Measurements from ENCODE around the gene SIN3A. TPM values are rescaled to one million over a fixed set of nuclear protein-coding genes. Genes with fewer than 3 reads are reported as not detected.
A peak's percentile ranks its signal among the peaks of the same experiment; 100 is the strongest.

Gene SIN3A
- total RNA-seq, 1 experiment from 2014 or later = 107 TPM

- in situ Hi-C loops (cut with HindIII; ENCODE audit: low pct_unique_long_range_greater_than_20kb, low sequenced_read_pairs) (no loop called here), intact Hi-C loops (cut with micrococcal nuclease; ENCODE audit: unreplicated experiment) (no loop called here)
- BruUV-seq (replicated peaks) = no TSS peak
- peak within 1 kb of the TSS; percentile 74 to 91 for H3K4me3 ChIP-seq (ENCODE audit: low read depth in 2 of 2, low read length in 2 of 2)
- peaks cover 15% of the 10 kb centered on the region for H3K4me1 ChIP-seq (ENCODE audit: control insufficient read depth, insufficient read depth, low read length)
- peak; percentile 84 for DNase-seq (ENCODE audit: low read depth, low spot score)
- CTCF ChIA-PET = interaction anchor here (0.5 to 1.1 kb wide), 13 partner anchors 20 to 451 kb away, joined by 3 to 10 read pairs (median 3); partner anchors contain the start of gene SNX33
- peaks cover 20% of the 10 kb centered on the region for H3K36me3 ChIP-seq (ENCODE audit: control insufficient read depth, insufficient read depth, low read length)
- ATAC-seq = peak; percentile 96
- H3K27ac ChIP-seq (ENCODE audit: low read length) = peak within 1 kb of the TSS; percentile 93
- no peaks in the 10 kb centered on the region for H3K27me3 ChIP-seq (ENCODE audit: control insufficient read depth, insufficient read depth, low read length)
- POLR2A ChIA-PET = interaction anchor here (0.6 to 1.3 kb wide), 5 partner anchors 84 to 324 kb away, joined by 3 to 7 read pairs (median 4); partner anchors contain the start of gene SIN3A
- TF ChIP-seq REST (IDR thresholded peaks at IDR 0.05; ENCODE audit: insufficient read depth in 1 of 2, low read depth in 2 of 2, low read length in 1 of 2) (no peak), TCF7L2 (IDR thresholded peaks at IDR 0.05; ENCODE audit: low read depth, low read length) (peak; percentile 66), SIN3A (IDR thresholded peaks at IDR 0.05; ENCODE audit: borderline replicate concordance, insufficient read depth, low read depth, low read length) (no peak; the same call in 1 of the 2 replicates), POLR2AphosphoS5 (IDR thresholded peaks at IDR 0.05; ENCODE audit: low read depth, low read length) (peak; percentile 97)
- TF ChIP-seq, protein P1, sequence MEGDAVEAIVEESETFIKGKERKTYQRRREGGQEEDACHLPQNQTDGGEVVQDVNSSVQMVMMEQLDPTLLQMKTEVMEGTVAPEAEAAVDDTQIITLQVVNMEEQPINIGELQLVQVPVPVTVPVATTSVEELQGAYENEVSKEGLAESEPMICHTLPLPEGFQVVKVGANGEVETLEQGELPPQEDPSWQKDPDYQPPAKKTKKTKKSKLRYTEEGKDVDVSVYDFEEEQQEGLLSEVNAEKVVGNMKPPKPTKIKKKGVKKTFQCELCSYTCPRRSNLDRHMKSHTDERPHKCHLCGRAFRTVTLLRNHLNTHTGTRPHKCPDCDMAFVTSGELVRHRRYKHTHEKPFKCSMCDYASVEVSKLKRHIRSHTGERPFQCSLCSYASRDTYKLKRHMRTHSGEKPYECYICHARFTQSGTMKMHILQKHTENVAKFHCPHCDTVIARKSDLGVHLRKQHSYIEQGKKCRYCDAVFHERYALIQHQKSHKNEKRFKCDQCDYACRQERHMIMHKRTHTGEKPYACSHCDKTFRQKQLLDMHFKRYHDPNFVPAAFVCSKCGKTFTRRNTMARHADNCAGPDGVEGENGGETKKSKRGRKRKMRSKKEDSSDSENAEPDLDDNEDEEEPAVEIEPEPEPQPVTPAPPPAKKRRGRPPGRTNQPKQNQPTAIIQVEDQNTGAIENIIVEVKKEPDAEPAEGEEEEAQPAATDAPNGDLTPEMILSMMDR (IDR thresholded peaks at IDR 0.05) = peak; percentile 93
- H3K9me3 ChIP-seq (ENCODE audit: control insufficient read depth, insufficient read depth, low read depth, low read length) = no peaks in the 10 kb centered on the region
These were observed 83.4 kb downstream of the SIN3A start, which contains the start of gene MAN2C1 for GRCh38 chr15:75367913-75368688. MAN2C1 (minus strand) TSS chr15:75368607; CDS start chr15:75368583, 24 bp downstream.

- H3K4me1 ChIP-seq (ENCODE audit: control insufficient read depth, insufficient read depth, low read length) = peaks cover 15% of the 10 kb centered on the region
- CTCF ChIA-PET = interaction anchor here (0.5 to 1.1 kb wide), 9 partner anchors 21 to 428 kb away, joined by 3 to 10 read pairs (median 3); partner anchors contain the start of gene SNX33
- no peaks in the 10 kb centered on the region for H3K9me3 ChIP-seq (ENCODE audit: control insufficient read depth, insufficient read depth, low read depth, low read length)
- intact Hi-C loops (cut with micrococcal nuclease; ENCODE audit: unreplicated experiment) = no loop called here
- peaks cover 17% of the 10 kb centered on the region for H3K36me3 ChIP-seq (ENCODE audit: control insufficient read depth, insufficient read depth, low read length)
- H3K27ac ChIP-seq (ENCODE audit: low read length) = peak overlapping the region; percentile 72
- no peaks in the 10 kb centered on the region for H3K27me3 ChIP-seq (ENCODE audit: control insufficient read depth, insufficient read depth, low read length)
- TF ChIP-seq SIN3A (IDR thresholded peaks at IDR 0.05; ENCODE audit: borderline replicate concordance, insufficient read depth, low read depth, low read length) = no peak
- no peak for TF ChIP-seq TCF7L2 (IDR thresholded peaks at IDR 0.05; ENCODE audit: low read depth, low read length)
- TF ChIP-seq POLR2AphosphoS5 (IDR thresholded peaks at IDR 0.05; ENCODE audit: low read depth, low read length) = no peak
- TF ChIP-seq, protein P1 (IDR thresholded peaks at IDR 0.05) = no peak
- no peak for TF ChIP-seq REST (IDR thresholded peaks at IDR 0.05; ENCODE audit: insufficient read depth in 1 of 2, low read depth in 2 of 2, low read length in 1 of 2)
- peak overlapping the region; percentile 74 to 91 for H3K4me3 ChIP-seq (ENCODE audit: low read depth in 2 of 2, low read length in 2 of 2)
- BruUV-seq (replicated peaks) = no TSS peak
- in situ Hi-C loops (cut with HindIII; ENCODE audit: low pct_unique_long_range_greater_than_20kb, low sequenced_read_pairs) = no loop called here
- ATAC-seq (no peak), DNase-seq (ENCODE audit: low read depth, low spot score) (no peak)
- POLR2A ChIA-PET = interaction anchor here (0.6 to 1.3 kb wide), 4 partner anchors 87 to 323 kb away, joined by 3 to 7 read pairs (median 4); no protein-coding TSS in a partner anchor
These were observed 84.0 kb downstream of the SIN3A start for GRCh38 chr15:75367406-75367912.

All from Panc1 (cell line).